GM12873 (cell line): Measurements from ENCODE around the gene BRD7.

Source experiments
- CTCF ChIP-seq: IDR thresholded peaks from 2 replicates; pipeline ENCODE4 v1.5.1; 2012; ENCODE audit warnings: low read depth, mild to moderate bottlenecking, moderate library complexity, low read length, control low read depth; ENCODE audit not compliant: insufficient read depth; ENCODE audit errors: missing control alignments

BRD7 gene

GRCh38 chr16:50298075-50298460 is 70.7 kb downstream of the BRD7 start:
- no peak for TF ChIP-seq CTCF

GRCh38 chr16:50297301-50298074 is 71.3 kb downstream of the BRD7 start:
- TF ChIP-seq CTCF = no peak

GRCh38 chr16:50296807-50297206 is 72.0 kb downstream of the BRD7 start:
- no peak for TF ChIP-seq CTCF

GRCh38 chr16:50295541-50296132 is 73.2 kb downstream of the BRD7 start:
- no peak for TF ChIP-seq CTCF

- no peak for TF ChIP-seq CTCF
Measured at GRCh38 chr16:50294955-50295354, 73.8 kb downstream of the BRD7 start.

GRCh38 chr16:50293994-50294855 is 74.6 kb downstream of the BRD7 start:
- no peak for TF ChIP-seq CTCF
